Mucosa of descending colon (tissue), 3 donors: ENCODE measurements around the gene CACNA2D1. TPM values are rescaled to one million over a fixed set of nuclear protein-coding genes. Genes with fewer than 3 reads are reported as not detected.

ENCODE experiments used
- ATAC-seq: fragments of 200-7000 bp; cut with Tn5 transposase; one replicate; pipeline ENCODE4 v1.9.1; 2020; ENCODE audit warnings: mild to moderate bottlenecking, moderate library complexity
- DNase-seq, 3 donors: peaks; one replicate each; pipeline ENCODE4 v3.0.0-alpha.2; 2020
- H3K36me3 ChIP-seq: fragments of 200-600 bp; one replicate; pipeline ENCODE4 v1.8.0; 2021; ENCODE audit warnings: low read depth, mild to moderate bottlenecking
- H3K4me1 ChIP-seq: fragments of 200-600 bp; one replicate; pipeline ENCODE4 v1.8.0; 2021; ENCODE audit warnings: low read depth, mild to moderate bottlenecking
- H3K4me3 ChIP-seq: fragments of 200-600 bp; one replicate; pipeline ENCODE4 v1.8.0; 2021; ENCODE audit warnings: mild to moderate bottlenecking
- H3K9me3 ChIP-seq: fragments of 200-600 bp; one replicate; pipeline ENCODE4 v1.8.0; 2021; ENCODE audit warnings: mild to moderate bottlenecking
- CTCF ChIP-seq: fragments of 200-600 bp; IDR thresholded peaks from one replicate; pipeline ENCODE4 v1.8.0; 2022; ENCODE audit warnings: antibody characterized with exemption, mild to moderate bottlenecking
- intact Hi-C, 2 donors: fragments of 100-400 bp; cut with DNase I in 1 of 2; cut with micrococcal nuclease in 1 of 2; formaldehyde crosslinking; loops; one replicate each; pipeline versions ENCODE4 v1.11.0 to v1.11.1; 2022; cut with DNase I, micrococcal nuclease
- total RNA-seq, 3 donors: library from RNA; stranded (reverse); fragmentation: NEBNext Ultra II Directional in 2 of 3; extraction: Animal tissue kit (Norgen Biotek cat#: 25700) in 2 of 3; gene quantifications; one replicate each; pipeline versions ENCODE4 v1.2.1 to v1.2.4, GENCODE V29; 2021 to 2023
- donor health status: DM: no; HTN: no; CAD: no; lungs with moderate emphysema.
- donor health status: DM: no; HTN: no; CAD: no.
- donor health status: DM: no; HTN: yes; CAD: no.

CACNA2D1 gene
- total RNA-seq, 3 donors from 2014 or later = 3.9 to 44.1 (median 6.9) TPM

- intact Hi-C loops = no loop called here
- ATAC-seq = no peak
- no peak for TF ChIP-seq CTCF
These were observed 337.4 kb downstream of the CACNA2D1 start for GRCh38 chr7:82106201-82106600.

GRCh38 chr7:82105463-82105862, 338.1 kb downstream of the CACNA2D1 start:
- Histone ChIP-seq H3K4me1 (no peaks in the 10 kb centered on the region), H3K4me3 (no peak overlapping the region), H3K36me3 (no peaks in the 10 kb centered on the region), H3K9me3 (no peaks in the 10 kb centered on the region)
- intact Hi-C loops = no loop called here
- DNase-seq (no peak), ATAC-seq (no peak)
- no peak for TF ChIP-seq CTCF

More at GRCh38 chr7:82106201-82106600, 337.4 kb downstream of the CACNA2D1 start:
- Histone ChIP-seq H3K9me3 (no peaks in the 10 kb centered on the region), H3K36me3 (no peaks in the 10 kb centered on the region), H3K4me1 (no peaks in the 10 kb centered on the region), H3K4me3 (no peak overlapping the region)
- no peak for DNase-seq

- DNase-seq = no peak
- TF ChIP-seq CTCF = no peak
- no peak overlapping the region for H3K4me3 ChIP-seq
- no peaks in the 10 kb centered on the region for H3K9me3 ChIP-seq
- no peaks in the 10 kb centered on the region for H3K36me3 ChIP-seq
- no peak for ATAC-seq
- no peaks in the 10 kb centered on the region for H3K4me1 ChIP-seq
- intact Hi-C loops = no loop called here
These were observed 345.2 kb downstream of the CACNA2D1 start for GRCh38 chr7:82098414-82098813.

DNA sequence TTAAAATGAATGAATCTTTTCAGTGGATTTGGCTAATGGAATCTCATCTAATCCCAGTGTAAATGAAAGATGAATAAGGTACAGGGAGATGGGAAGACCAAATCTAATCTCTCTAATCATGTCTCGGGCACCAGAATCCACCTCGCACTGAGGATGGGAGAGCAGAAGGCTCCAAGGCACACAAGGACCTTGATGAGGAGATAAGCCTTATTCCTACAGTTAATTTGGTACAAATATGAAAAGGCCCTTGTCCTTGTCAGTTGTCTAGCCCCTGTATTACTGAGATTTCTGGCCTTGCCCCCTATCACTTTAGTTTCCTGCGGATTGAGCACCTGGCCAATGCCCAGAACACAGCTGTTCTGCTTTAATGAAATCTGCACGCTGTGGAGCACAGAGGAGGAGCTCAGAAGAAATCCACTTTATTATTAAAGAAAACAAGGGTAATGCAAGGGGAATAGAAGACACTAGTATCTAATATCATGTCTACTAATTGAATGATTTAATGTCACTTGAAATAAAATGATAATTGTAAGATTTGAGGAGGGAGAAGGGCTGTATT, 352.4 kb downstream of the CACNA2D1 start:
- intact Hi-C loops = no loop called here
- Histone ChIP-seq H3K4me3 (no peak overlapping the region), H3K36me3 (no peaks in the 10 kb centered on the region), H3K9me3 (no peaks in the 10 kb centered on the region), H3K4me1 (no peaks in the 10 kb centered on the region)
- no peak for DNase-seq
- no peak for TF ChIP-seq CTCF
- no peak for ATAC-seq

GRCh38 chr7:82087099-82087498, 356.5 kb downstream of the CACNA2D1 start:
- no peaks in the 10 kb centered on the region for H3K4me1 ChIP-seq
- DNase-seq (no peak), ATAC-seq (no peak)
- H3K36me3 ChIP-seq = no peaks in the 10 kb centered on the region
- no peaks in the 10 kb centered on the region for H3K9me3 ChIP-seq
- intact Hi-C loops = no loop called here
- no peak for TF ChIP-seq CTCF
- H3K4me3 ChIP-seq = no peak overlapping the region

DNA sequence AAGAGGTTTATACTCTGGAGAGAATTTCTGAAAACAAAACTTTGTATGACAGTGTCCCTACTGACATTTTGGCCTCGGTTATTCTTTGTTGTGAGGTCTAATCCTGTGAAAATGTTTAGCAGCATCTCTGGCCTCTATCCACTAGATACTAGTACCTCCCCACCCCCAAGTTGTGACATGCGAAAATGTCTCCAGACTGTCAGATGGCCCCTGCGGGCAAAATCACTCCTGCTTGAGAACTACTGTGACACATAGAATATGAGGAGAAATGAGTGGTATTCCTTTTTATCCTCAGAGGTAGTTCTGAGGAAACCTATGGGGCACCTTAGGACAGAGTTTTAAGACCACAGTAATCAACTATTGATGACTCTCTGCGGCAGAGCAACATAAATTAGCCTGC, 358.5 kb downstream of the CACNA2D1 start:
- ATAC-seq (no peak), DNase-seq (no peak)
- intact Hi-C loops = no loop called here
- no peak for TF ChIP-seq CTCF
- Histone ChIP-seq H3K4me3 (no peak overlapping the region), H3K9me3 (no peaks in the 10 kb centered on the region), H3K36me3 (no peaks in the 10 kb centered on the region), H3K4me1 (no peaks in the 10 kb centered on the region)
